Stimulated activated CD8-positive, alpha-beta memory T cell treated with anti-CD3 and anti-CD28 coated beads, Interleukin-12 subunit alpha, Interleukin-12 subunit beta, amount 100 ng/mL, for 4 hours (primary cell): ENCODE data around the gene APP.

Experiments used
- DNase-seq: peaks from one replicate; pipeline ENCODE4 v3.0.0-alpha.2; 2020; ENCODE audit warnings: low read depth

APP gene

DNA sequence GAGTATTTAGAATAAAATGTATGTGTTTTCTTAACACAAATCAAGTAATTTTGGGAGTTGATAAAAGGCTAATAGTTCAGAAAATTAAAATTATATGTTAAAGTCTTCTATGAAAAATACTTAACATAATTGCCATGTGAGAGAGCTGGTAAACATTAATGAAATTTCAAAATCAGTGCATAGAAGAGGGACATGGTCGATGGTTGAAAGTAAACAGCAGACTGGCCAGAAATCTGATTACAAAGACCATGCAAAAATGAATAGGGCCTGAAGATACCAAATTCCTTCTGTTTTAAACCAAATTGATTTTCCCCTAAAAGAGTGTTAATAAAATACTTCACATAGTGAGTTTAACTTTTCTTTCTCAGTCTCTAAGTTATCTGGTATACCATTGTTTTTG, 307.5 kb downstream of the APP start:
- DNase-seq, result no peak

- no peak for DNase-seq
Measured at GRCh38 chr21:25862596-25862995, 308.0 kb downstream of the APP start.

DNA sequence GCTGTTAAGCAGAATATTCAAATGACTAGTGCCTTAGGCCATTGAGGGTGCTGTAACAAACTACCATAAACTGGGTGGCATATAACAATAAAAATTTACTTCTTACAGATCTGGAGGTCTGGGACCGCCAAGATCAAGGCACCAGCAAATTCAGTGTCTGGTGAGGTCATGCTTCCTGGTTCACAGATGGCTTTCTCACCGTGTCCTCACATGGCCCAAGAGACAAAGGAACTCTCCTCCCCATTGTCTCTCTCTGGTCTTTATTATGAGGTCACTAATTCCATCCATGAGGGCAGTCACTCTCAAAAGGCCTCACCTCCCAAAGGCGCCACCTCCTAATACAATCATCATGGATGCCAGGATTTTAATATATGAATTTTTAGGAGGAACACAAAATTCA, 308.5 kb downstream of the APP start:
- DNase-seq, result no peak

- no peak for DNase-seq
Measured at GRCh38 chr21:25859235-25859929, 311.2 kb downstream of the APP start.

DNA sequence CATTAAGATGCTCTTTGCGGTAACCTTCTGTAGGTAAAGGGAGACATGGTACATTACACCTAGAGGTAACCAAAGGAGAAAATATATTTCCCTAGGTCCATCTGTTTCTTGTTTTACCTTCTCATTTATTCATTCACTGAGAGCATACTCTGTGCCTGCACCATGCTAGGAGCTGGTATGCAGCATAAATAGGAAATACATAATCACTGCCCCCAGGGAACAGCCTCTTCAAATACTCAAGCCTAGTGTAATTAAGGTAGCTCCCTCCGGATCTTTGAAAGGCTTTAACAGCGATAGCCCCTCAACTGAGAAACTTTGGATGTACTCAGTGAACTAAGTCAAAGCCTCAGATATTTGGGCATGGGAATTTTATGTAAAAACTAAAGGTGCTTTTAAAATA, 312.2 kb downstream of the APP start:
- DNase-seq, result no peak

DNA sequence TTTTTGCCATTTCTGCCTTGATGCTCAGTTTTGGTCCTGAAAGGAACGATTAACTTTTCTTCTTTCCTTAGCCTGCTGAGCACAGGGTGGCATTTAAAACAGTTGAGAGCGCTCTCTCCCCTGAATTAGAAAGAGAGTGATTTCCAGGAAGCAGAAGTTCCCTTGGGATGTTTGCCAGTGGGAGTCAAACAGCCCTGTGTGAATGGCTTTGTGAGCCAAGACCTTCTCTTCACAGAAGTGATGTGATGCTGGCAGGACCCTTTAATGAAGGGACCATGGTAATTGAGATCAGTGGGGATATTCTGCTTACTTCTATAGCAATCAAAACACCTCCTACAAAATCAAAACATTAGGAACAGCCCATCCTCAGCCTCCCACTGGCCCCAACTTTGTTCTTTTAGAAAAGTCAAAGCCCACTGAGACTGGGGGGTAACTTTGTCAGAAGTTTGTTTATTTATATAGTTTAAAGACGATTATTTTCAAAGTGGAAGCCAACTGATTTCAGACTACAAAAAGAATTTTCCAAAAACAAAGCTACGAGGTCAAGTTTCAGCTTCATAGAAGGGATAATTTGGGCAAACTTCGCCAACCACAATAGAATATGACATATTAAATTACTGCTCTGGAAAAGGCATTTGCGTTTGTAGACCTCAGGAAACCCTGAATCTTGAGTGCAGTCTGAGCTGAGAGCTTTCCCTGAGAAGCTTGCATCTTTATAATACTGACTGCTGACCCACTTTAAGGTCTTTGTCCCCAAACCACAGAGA, 313.1 kb downstream of the APP start:
- DNase-seq, result no peak

DNA sequence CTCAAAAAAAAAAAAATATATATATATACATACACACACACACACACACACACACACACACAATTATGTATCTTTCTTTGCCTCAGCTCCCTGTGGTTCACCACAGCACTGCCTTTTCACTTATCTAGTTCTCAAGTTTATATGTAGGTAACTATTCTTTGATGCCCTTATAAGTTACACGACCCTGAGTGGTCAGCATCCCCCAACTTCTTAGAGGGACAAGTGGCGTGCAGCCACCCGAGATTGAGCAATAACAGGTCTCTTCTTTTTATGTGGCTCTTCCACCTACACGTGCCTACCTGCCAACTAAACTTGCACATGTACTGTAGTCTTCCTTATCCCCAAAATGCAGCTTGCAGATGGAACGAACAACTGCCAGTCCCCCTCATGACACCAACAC, 315.0 kb downstream of the APP start:
- no peak for DNase-seq

- DNase-seq, result no peak
Measured at GRCh38 chr21:25850126-25850842, 320.3 kb downstream of the APP start.

- no peak for DNase-seq
Measured at GRCh38 chr21:25848309-25848708, 322.3 kb downstream of the APP start.

- DNase-seq, result no peak
Measured at GRCh38 chr21:25845729-25846256, 324.8 kb downstream of the APP start.

GRCh38 chr21:25842925-25843324, 327.6 kb downstream of the APP start:
- no peak for DNase-seq

- DNase-seq, result no peak
Measured at GRCh38 chr21:25838809-25839208, 331.8 kb downstream of the APP start.

DNA sequence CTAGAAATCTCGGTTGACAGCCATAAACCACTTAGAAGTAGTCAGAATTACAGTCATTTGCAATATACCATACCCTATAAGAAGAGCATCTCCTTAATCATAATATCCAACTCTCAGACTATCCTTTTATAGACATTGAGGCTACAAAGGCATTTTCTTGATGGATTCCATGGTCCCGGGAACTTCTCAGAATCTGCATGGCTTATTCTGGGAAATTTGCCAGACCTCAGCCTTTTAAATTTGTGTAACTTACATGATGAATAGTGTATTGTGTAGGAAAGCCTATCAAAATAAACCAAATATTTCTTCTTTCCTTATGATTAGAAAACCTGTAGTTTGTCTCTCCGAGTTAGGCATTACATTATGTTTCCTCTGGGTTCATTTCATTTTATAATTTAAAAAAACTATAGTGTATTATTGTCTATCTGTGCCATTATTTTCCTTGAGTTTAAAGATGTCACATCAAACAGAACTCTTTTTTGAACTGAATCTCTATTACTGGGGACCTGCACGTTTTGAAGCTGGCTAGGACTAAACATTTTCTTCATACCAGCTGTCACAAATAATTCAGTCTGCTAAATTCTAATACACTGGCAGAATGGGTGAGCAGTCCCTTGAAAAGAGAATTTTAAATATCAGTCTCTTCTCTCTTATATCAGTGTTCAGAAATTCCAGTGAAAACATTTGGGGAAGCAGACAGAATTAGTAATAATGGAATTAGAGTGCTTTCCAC, 332.9 kb downstream of the APP start:
- no peak for DNase-seq

GRCh38 chr21:25836396-25836795, 334.2 kb downstream of the APP start:
- no peak for DNase-seq

DNA sequence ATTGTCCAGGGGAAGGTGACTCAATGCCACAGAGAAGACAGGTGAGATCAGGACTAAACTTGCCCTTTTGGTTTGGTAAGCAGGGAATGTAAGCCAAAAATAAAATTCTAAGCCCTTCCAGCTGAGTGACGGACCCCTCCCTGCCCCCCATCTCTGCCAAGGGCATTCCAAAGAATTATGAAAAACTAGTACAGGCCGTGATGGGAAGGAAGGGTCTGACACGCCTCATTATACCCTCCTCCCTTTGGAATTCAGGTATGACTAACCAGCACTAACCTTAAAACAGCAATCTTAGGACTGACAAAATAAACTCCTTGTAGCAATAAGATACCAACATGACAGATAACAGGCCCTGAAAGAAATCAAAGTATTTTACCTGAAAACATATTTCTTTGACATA, 336.2 kb downstream of the APP start:
- no peak for DNase-seq

DNA sequence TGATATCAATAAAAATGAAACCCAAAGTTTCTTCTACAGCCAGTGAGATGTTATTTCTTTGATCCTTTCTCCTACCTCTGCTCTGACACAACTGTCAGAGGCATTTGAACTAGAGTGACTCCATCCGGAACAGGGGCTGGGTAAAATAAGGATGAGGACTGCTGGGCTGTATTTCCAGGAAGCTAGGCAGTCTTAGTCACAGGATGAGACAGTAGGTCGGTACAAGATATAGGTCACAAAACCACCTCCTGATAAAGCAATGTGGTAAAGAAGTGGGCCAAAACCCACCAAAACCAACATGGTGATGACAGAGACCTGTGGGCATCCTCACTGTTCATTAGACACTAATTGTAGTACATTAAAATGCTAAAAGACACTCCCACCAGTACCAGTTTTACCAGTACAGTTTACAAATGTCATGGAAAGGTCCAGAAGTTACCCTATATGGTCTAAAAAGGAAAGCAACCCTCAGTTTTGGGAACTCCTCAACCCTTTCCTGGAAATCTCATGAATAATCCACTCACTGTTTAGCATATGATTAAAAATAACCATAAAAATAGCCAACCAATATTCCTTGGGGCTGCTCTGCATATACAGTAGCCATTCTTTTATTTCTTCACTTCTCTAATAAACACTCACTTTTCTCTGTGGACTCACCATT, 339.1 kb downstream of the APP start:
- DNase-seq, result no peak
